Stomach smooth muscle (tissue), 2 donors: ENCODE data around the gene SERGEF.

ENCODE experiments used
- H3K27ac ChIP-seq: one replicate; pipeline ENCODE4 v1.7.0; 2013; ENCODE audit warnings: mild to moderate bottlenecking, low read length, inconsistent platforms
- H3K27me3 ChIP-seq, 2 donors: one replicate each; pipeline ENCODE4 v1.7.0; 2013; ENCODE audit warnings: low read length in 2 of 2; ENCODE audit not compliant: insufficient read depth in 2 of 2, control insufficient read depth in 1 of 2
- H3K36me3 ChIP-seq, 2 donors: one replicate each; pipeline ENCODE4 v1.7.0; 2013; ENCODE audit warnings: low read length in 2 of 2; ENCODE audit not compliant: control insufficient read depth in 2 of 2, insufficient read depth in 2 of 2
- H3K4me1 ChIP-seq: one replicate; pipeline ENCODE4 v1.7.0; 2013; ENCODE audit warnings: low read length; ENCODE audit not compliant: control insufficient read depth, insufficient read depth
- H3K4me3 ChIP-seq, 2 donors: one replicate each; pipeline ENCODE4 v1.7.0; 2013; ENCODE audit warnings: low read length in 2 of 2
- H3K9ac ChIP-seq, 2 donors: one replicate each; pipeline ENCODE4 v1.7.0; 2013; ENCODE audit warnings: low read length in 2 of 2, mild to moderate bottlenecking in 1 of 2
- H3K9me3 ChIP-seq, 2 donors: one replicate each; pipeline ENCODE4 v1.7.0; 2013; ENCODE audit warnings: low read length in 2 of 2; ENCODE audit not compliant: control insufficient read depth in 2 of 2
- donor health status: healthy.
- donor health status: Pancreatic carcinoma.

SERGEF gene

DNA sequence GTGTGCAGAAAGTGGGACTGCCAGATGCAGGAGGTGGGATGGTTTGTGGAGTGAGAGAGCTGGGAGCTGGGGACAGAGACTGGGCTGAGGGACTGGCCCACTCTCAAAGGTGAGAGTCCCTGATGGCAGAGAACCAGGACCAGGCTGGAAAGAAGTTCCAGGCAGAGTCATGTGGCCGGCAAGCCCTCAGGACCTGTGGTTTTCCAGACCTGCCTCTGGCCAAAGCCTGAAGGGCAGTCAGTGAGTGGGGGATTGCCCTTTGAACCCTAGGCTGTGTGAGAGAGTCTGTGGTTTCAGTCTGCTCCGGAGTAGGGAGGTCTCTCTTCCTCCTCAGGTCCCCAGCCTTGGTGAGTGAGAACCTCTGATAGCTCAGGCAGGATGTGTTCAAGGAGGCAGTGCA lies 261.3 kb downstream of the SERGEF start:
- no peak overlapping the region for H3K9ac ChIP-seq
- H3K9me3 ChIP-seq, result no peaks in the 10 kb centered on the region
- H3K27me3 ChIP-seq, result peaks cover 3 to 17% of the 10 kb centered on the region in 2 donors
- no peak overlapping the region for H3K4me3 ChIP-seq
- H3K27ac ChIP-seq, result no peak overlapping the region
- no peaks in the 10 kb centered on the region for H3K36me3 ChIP-seq
- no peaks in the 10 kb centered on the region for H3K4me1 ChIP-seq

DNA sequence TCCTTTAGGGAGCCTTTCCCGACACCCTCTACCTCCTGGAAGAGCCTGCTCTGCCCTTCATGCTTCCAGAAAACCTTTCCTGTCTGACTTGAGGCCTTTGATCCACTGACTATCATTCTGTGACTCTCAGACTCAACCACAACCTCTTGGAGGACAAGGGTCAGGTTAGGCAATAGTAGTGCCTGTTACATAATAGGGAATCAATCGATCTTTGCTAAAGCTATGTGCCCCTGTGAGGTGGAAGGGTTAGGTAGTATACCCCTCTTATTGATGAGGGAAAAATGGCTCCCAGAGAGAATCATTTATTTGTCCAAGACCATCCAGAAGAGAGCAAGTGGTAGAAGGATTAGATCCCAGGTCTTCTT lies 262.1 kb downstream of the SERGEF start:
- Histone ChIP-seq H3K27ac (no peak overlapping the region), H3K4me1 (no peaks in the 10 kb centered on the region), H3K36me3 (no peaks in the 10 kb centered on the region), H3K9ac (no peak overlapping the region), H3K4me3 (no peak overlapping the region), H3K9me3 (no peaks in the 10 kb centered on the region), H3K27me3 (peaks cover 0 to 14% of the 10 kb centered on the region in 2 donors)

- Histone ChIP-seq H3K27me3 (peaks cover 0 to 15% of the 10 kb centered on the region in 2 donors), H3K9me3 (no peaks in the 10 kb centered on the region), H3K4me1 (no peaks in the 10 kb centered on the region), H3K4me3 (no peak overlapping the region), H3K27ac (no peak overlapping the region), H3K9ac (no peak overlapping the region), H3K36me3 (no peaks in the 10 kb centered on the region)
Measured at GRCh38 chr11:17750013-17750800, 262.6 kb downstream of the SERGEF start.

DNA sequence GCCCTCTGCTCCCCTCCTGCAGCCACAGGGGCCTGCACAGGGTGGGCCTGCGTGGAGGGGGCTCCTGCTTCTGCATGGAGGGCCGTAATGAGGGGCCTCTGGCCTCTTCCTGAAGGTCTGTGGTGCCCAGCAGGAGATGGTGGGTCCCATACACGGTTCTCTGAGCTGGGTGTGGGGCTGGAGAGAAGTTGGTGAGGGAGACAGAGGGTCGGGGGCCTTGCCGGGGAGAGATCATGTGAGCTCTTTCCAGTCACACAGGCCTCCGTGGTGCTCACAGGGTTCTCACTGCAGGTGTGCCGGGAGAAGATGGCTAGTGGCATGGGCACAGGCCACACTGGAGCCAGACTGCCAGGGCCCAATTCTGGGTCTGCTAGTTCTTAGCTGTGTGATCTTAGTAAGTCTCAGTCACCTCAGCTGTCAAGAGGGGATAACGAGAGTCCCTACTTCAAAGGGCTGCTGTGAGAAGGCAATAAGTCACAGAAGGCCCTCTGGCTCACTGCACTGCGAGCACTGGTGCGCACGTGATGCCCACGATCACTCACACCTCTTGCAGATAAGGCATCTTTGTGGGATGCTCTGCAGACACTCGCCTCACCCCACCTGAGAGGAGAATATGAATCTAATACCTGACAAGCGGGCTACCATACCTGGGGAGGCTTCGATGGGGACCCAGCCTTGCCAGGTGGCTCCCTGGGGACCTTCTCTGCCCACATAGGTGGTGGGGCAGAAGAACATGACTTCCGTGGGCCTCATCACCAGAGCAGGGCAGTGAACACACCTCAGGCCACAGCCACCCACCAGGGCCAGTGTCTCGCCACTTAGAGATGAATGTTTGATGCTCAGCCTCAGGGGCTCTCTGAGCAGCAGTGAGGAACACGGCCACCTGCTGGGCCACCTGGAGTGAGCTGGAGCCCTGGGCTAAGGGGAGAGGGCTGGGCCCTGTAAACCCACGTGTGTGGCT lies 263.8 kb downstream of the SERGEF start:
- H3K9ac ChIP-seq, result no peak overlapping the region
- no peaks in the 10 kb centered on the region for H3K4me1 ChIP-seq
- H3K27me3 ChIP-seq, result peaks cover 0 to 16% of the 10 kb centered on the region in 2 donors
- no peaks in the 10 kb centered on the region for H3K36me3 ChIP-seq
- no peak overlapping the region for H3K27ac ChIP-seq
- H3K4me3 ChIP-seq, result no peak overlapping the region
- H3K9me3 ChIP-seq, result no peaks in the 10 kb centered on the region

- no peaks in the 10 kb centered on the region for H3K9me3 ChIP-seq
- no peak overlapping the region for H3K4me3 ChIP-seq
- no peak overlapping the region for H3K27ac ChIP-seq
- no peak overlapping the region for H3K9ac ChIP-seq
- no peaks in the 10 kb centered on the region for H3K4me1 ChIP-seq
- no peaks in the 10 kb centered on the region for H3K36me3 ChIP-seq
- H3K27me3 ChIP-seq, result peaks cover 0 to 17% of the 10 kb centered on the region in 2 donors
Measured at GRCh38 chr11:17748044-17748443, 264.8 kb downstream of the SERGEF start.

DNA sequence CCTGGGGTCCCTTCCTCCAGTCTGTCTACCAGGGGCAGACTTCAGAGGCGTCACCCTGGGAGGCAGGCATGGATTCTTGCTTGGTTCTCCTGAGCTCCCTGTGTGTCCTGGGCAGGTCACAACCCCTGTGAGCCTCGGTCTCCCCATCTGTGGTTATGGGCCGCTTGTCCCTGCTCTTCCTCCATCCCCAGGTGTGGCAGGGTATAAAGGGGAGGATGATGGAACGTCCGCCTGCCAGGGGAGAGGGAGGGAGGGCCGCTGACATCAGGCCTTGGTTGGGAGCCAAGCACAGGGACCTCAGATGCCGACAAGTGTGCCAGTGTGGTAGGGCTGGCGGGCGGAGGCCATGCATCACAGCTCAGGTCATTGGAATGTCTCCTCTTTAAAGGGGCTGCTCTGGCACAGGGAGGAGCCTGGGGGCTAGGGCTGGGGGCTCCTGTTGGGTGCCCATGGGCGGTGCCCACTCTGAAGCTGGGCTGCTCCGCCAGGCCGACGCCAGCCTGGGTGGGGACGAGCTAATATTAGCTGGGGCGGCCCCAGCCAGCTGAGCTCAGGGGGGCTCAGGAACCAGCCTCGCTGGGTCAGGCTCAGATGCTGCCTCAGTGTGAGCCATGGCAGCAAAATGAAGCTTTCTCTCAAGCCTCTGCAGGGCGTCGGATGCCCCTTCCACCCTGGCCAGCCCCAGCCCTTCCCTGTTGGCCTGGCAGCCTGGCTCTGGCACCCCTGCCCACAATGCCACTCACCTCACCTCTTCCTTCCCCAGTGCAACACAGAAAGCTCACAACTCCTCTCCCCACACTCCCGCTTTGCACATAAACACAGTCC lies 265.5 kb downstream of the SERGEF start:
- Histone ChIP-seq H3K36me3 (no peaks in the 10 kb centered on the region), H3K27ac (no peak overlapping the region), H3K4me1 (no peaks in the 10 kb centered on the region), H3K27me3 (peaks cover 1 to 20% of the 10 kb centered on the region in 2 donors), H3K9ac (no peak overlapping the region), H3K9me3 (no peaks in the 10 kb centered on the region), H3K4me3 (no peak overlapping the region)

DNA sequence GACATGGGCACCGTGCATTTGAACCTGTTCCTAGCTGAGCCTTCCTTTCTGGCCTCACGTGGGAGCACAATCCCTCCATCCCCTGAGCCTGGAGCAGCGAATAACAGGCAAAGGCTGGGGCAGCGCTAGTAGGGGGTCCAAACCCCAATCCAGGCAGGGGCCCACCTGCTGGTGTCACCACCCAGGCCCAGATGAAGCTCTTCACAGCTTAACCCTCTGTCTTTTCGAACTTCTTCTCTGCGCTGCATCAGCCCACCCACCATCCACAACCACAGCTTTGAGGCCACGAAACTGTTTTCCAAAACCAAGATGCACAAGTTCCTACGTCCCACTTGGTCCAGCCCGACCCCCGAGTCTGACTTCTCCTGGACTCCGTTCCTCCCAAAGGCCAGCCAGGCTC lies 266.8 kb downstream of the SERGEF start:
- H3K9ac ChIP-seq, result no peak overlapping the region
- H3K9me3 ChIP-seq, result no peaks in the 10 kb centered on the region
- no peak overlapping the region for H3K27ac ChIP-seq
- no peaks in the 10 kb centered on the region for H3K4me1 ChIP-seq
- no peak overlapping the region for H3K4me3 ChIP-seq
- H3K36me3 ChIP-seq, result no peaks in the 10 kb centered on the region
- H3K27me3 ChIP-seq, result peaks cover 9 to 27% of the 10 kb centered on the region in 2 donors

DNA sequence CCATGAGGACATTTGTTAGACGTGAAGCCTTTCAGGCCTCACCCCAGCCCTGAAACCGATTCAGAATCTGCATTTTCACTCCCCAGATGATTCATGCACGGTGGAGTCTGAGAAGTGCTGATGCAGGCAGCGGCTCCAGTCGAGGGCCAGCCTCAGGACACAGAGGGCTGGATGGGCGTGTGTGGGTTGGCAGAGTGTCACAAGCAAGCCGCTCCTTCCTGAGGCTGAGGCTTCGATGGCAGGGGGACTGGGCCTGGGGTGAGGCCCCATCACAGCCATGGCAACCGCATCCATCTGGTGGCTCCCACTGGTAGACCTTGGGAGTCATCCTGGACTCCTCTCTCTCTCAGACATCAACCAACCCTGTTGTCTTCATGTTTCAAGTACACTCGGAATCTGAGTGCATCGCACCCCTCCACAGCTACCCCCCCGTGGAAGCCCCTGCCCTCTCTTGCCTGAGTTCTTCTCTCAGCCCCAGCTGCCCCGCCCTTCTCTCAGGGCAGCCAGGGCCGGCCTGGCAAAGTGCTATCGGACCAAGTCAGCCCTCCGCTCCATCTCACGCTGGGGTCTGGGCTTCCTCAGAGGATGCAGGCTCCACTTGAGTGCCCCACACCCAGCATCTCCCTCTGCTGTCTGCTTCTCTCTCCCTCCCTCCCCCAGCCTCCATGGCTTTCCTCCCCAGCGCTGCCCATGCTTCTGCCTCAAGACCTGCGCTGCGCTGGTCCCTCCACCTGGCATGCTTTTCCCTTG lies 267.6 kb downstream of the SERGEF start:
- no peak overlapping the region for H3K9ac ChIP-seq
- no peaks in the 10 kb centered on the region for H3K9me3 ChIP-seq
- no peaks in the 10 kb centered on the region for H3K4me1 ChIP-seq
- H3K36me3 ChIP-seq, result no peaks in the 10 kb centered on the region
- H3K4me3 ChIP-seq, result no peak overlapping the region
- no peak overlapping the region for H3K27ac ChIP-seq
- peaks cover 16 to 35% of the 10 kb centered on the region in 2 donors for H3K27me3 ChIP-seq

- Histone ChIP-seq H3K9ac (no peak overlapping the region), H3K4me1 (no peaks in the 10 kb centered on the region), H3K9me3 (no peaks in the 10 kb centered on the region), H3K27me3 (peaks cover 24 to 43% of the 10 kb centered on the region in 2 donors), H3K27ac (no peak overlapping the region), H3K36me3 (no peaks in the 10 kb centered on the region), H3K4me3 (no peak overlapping the region)
Measured at GRCh38 chr11:17744151-17744940, 268.5 kb downstream of the SERGEF start.
